HFF-Myc (cell line): ENCODE measurements around the gene ECT2L.

Experiments
- DNase-seq: peaks from one replicate; pipeline ENCODE4 v3.0.0-alpha.2; 2011; ENCODE audit warnings: low read depth; ENCODE audit errors: extremely low read depth
- H3K4me3 ChIP-seq: replicated peaks from 2 replicates; pipeline ENCODE4 v1.5.1; 2011; ENCODE audit warnings: low read depth, mild to moderate bottlenecking, control low read depth, low read length
- TF ChIP-seq, protein P1 (sequence below): IDR thresholded peaks from 2 replicates; pipeline ENCODE4 v1.5.1; 2012; ENCODE audit warnings: mild to moderate bottlenecking, low read depth, low read length, control low read depth; ENCODE audit errors: missing control alignments

The ECT2L gene

DNA sequence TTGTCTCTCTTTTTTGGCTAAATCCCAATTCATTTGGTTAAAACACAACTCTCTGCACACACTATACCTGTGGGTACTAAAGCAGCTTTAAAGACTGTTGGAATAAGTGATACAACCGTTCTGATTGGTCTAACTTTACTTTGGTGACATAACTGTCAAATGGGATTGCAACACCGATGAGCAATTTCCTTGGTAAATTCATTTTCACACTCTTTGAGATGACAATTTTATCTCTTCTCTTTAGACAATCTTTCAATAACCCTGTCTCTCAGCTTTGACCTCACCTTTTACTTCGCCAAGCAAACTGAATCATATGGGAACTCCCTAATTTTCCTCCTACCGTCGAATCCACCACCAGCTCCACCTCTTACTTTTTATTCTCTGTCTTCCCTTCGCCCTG, 60.8 kb downstream of the ECT2L start:
- no peak for DNase-seq
- TF ChIP-seq, protein P1, sequence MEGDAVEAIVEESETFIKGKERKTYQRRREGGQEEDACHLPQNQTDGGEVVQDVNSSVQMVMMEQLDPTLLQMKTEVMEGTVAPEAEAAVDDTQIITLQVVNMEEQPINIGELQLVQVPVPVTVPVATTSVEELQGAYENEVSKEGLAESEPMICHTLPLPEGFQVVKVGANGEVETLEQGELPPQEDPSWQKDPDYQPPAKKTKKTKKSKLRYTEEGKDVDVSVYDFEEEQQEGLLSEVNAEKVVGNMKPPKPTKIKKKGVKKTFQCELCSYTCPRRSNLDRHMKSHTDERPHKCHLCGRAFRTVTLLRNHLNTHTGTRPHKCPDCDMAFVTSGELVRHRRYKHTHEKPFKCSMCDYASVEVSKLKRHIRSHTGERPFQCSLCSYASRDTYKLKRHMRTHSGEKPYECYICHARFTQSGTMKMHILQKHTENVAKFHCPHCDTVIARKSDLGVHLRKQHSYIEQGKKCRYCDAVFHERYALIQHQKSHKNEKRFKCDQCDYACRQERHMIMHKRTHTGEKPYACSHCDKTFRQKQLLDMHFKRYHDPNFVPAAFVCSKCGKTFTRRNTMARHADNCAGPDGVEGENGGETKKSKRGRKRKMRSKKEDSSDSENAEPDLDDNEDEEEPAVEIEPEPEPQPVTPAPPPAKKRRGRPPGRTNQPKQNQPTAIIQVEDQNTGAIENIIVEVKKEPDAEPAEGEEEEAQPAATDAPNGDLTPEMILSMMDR, result no peak
- no peak overlapping the region for H3K4me3 ChIP-seq

DNA sequence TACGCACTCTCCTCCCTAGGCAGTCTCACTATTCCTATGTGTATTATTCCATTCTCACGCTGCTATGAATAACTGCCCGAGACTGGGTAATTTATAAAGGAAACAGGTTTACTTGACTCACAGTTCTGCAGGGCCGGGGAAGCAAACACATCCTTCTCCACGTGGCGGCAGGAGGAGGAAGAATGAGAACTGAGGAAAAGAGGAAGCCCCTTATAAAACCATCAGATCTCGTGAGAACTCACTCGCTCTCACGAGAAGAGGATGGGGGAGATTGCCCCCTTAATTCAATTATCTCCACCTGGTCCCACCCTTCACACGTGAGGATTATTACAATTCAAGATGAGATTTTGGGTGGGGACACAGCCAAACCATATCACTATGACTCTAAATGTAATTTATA, 61.9 kb downstream of the ECT2L start:
- TF ChIP-seq, protein P1, result no peak
- H3K4me3 ChIP-seq, result no peak overlapping the region
- DNase-seq, result no peak

DNA sequence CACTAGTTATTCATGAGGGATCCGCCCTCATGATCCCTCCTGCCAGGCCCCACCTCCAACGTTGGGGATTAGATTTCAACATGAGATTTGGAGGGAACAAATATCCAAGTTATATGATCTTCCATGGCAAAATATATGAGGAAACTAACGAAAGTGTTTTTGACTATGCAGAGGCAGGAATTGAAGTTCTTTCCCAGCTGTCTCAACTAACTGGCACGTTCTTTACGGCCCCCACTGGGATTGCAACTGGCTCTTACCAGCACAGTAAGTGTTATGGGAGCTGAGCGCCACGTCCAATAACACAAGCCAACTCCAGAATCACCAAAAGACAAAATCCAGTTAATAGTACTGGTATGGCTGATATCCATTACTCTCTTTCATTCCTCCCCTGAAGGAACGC, 66.6 kb downstream of the ECT2L start:
- DNase-seq, result no peak
- H3K4me3 ChIP-seq, result no peak overlapping the region
- TF ChIP-seq, protein P1, result no peak

DNA sequence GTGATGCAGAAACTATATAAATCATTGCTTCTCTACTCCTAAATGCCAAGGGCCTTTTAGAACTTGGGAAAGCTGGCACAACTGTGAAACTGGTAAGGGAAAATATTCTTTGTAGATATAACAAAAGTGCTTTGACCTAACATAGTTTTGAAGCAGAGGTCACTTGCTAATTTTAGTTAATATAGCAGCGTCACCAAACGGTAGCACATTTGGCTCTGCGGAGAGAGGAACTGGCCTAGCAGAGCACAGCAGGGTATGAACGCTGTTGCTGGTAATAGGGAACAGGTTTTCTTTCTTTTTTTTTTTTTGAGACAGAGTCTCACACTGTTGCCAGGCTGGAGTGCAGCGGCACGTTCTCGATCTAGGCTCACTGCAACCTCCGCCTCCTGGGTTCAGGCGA, 67.4 kb downstream of the ECT2L start:
- no peak for DNase-seq
- TF ChIP-seq, protein P1, result no peak
- H3K4me3 ChIP-seq, result no peak overlapping the region

DNA sequence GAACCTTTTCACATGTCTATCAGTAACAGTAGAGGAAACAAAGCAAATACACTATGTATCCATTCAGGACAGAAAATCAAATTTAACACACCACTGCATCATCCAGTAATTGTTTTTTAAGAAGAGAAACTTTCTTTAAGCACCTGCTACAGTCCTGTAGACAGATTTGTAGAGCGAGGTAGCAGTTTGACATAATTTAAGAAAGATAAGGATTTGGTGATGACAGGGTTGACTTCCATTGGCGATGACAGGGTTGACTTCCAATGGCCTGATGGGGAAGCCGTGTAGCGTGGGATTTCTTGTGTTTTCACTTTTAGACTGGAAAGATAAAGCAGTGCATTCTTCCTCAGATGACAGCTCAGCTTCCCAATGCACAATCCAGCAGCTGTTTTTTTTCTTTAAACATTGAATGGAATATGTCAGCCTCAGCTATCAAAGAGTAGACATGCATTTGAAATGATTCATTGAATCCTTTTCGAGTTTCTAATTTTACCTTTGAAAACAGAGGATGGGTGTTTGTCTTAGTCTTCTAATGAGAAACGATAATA, 68.5 kb downstream of the ECT2L start:
- TF ChIP-seq, protein P1, result no peak
- DNase-seq, result no peak
- no peak overlapping the region for H3K4me3 ChIP-seq

DNA sequence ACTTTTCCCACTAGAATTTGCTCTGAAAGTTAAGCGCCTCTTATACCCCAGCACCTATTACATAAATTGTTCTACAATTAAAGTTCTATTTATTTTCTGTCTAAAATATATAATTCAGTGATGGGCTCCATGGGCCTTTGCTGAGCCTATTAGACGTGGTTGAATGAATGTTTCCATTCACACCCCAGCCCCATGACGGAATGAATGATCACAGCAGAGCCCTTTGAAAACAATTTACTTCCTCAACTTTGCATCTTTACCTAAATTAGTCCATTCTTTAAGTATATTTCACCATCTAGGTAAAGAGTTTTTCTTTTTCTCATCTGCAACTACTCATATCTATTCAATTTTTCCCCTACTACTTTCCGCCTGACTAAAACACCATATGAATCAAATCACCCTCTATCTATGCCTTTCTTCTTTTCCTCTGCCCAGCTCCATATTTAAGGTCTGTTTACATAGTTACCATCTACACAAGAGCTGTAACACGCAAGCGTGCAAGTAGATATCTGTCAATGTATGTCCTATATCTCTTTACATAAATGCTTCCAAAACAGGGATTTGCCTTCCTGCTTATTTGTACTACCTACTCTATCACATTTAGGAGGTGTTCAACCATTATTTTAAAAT, 69.7 kb downstream of the ECT2L start:
- TF ChIP-seq, protein P1, result no peak
- no peak for DNase-seq
- H3K4me3 ChIP-seq, result no peak overlapping the region

DNA sequence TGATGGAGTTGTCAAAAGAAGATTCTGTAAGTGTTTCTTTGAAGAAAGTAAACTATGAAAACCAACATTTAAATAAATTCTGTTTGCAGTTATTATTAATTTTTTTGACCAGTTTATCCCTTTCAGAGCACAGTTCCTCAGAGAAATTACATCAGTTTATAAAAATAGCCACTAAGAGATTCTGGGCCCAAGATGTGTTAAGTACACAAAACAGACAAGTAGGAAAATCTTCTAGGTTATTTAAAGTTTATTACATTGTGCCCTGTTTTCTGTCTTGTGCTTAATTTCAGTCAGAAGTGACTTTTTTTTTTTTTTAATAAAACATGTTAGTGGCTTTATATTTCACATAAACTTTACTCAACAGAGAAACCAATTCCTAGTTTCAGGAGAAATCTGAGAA, 72.3 kb downstream of the ECT2L start:
- no peak overlapping the region for H3K4me3 ChIP-seq
- TF ChIP-seq, protein P1, result no peak

More for the DNA sequence above, 72.3 kb downstream of the ECT2L start:
- DNase-seq, result no peak
